Measurements from ENCODE around the gene USP6NL.

GRCh38 chr10:11638055-11638698 lies 26.7 kb upstream of the USP6NL start:
- TF ChIP-seq CTCF (IDR thresholded peaks at IDR 0.05) = no peak
- TF ChIP-seq EZH2 (IDR thresholded peaks at IDR 0.05) = no peak
- no peak for TF ChIP-seq EZH2phosphoT487 (IDR thresholded peaks at IDR 0.05)
